H1 (cell line): Measurements from ENCODE around the gene ARNT2. TPM values are rescaled to one million over a fixed set of nuclear protein-coding genes. Genes with fewer than 3 reads are reported as not detected.
"Not testable (repeated sequence)": the region's sequence is repeated elsewhere in the genome, so short reads cannot be mapped to it uniquely, and the experiment has no call there.

Experiments used
- CTCF ChIA-PET: fragments of 300-600 bp; sonication (Branson Sonifier 250); formaldehyde crosslinking; loops from one replicate; lab custom pipeline; 2021; ENCODE audit not compliant: partially characterized antibody; lab: Charles Lee
- POLR2A ChIA-PET: fragments of 300-600 bp; sonication (Branson Sonifier 250); formaldehyde crosslinking; loops from one replicate; lab custom pipeline; 2021; ENCODE audit warnings: inconsistent platforms; ENCODE audit not compliant: partially characterized antibody; lab: Charles Lee
- DNase-seq, 2 experiments: peaks; one replicate each; pipeline versions ENCODE4 v3.0.0 to v3.0.0-alpha.2; 2010 to 2022; ENCODE audit warnings: low spot score in 2 of 2, low read depth in 1 of 2, mixed read lengths in 1 of 2
- FAIRE-seq: peaks from 2 replicates; lab custom pipeline; 2011; peaks lifted over from hg19 to GRCh38; lab: Jason Lieb, UNC
- H2AFZ ChIP-seq: 2 replicates; pipeline ENCODE4 v1.8.1; 2012; ENCODE audit warnings: low read length, inconsistent platforms
- H2AK5ac ChIP-seq: 2 replicates; pipeline ENCODE4 v1.6.1; 2013; ENCODE audit warnings: low read depth, low read length
- H2BK120ac ChIP-seq: replicated peaks from 2 replicates; pipeline ENCODE3; 2013; ENCODE audit warnings: low read depth, low read length, inconsistent platforms
- H2BK12ac ChIP-seq: 2 replicates; pipeline ENCODE4 v1.6.1; 2013; ENCODE audit warnings: low read depth, low read length
- H2BK15ac ChIP-seq: 2 replicates; pipeline ENCODE4 v1.6.1; 2013; ENCODE audit warnings: low read length
- H2BK20ac ChIP-seq: 2 replicates; pipeline ENCODE4 v1.6.1; 2013; ENCODE audit warnings: low read length
- H2BK5ac ChIP-seq: 2 replicates; pipeline ENCODE4 v1.6.1; 2013; ENCODE audit warnings: low read depth, low read length
- H3K14ac ChIP-seq: 2 replicates; pipeline ENCODE4 v1.6.1; 2013; ENCODE audit warnings: inconsistent platforms; ENCODE audit not compliant: insufficient read length
- H3K18ac ChIP-seq: 2 replicates; pipeline ENCODE4 v1.6.1; 2013; ENCODE audit warnings: low read length; ENCODE audit errors: extremely low read depth
- H3K23ac ChIP-seq: 2 replicates; pipeline ENCODE4 v1.6.1; 2013; ENCODE audit warnings: inconsistent platforms; ENCODE audit not compliant: insufficient read length
- H3K23me2 ChIP-seq: 2 replicates; pipeline ENCODE4 v1.6.1; 2013; ENCODE audit warnings: low read depth, low read length
- H3K27ac ChIP-seq: 2 replicates; pipeline ENCODE4 v1.6.1; 2011; ENCODE audit warnings: low read depth, low read length, inconsistent platforms
- H3K27me3 ChIP-seq, 4 experiments: replicated peaks in 1 of 4; 1 replicate in 1 of 4; 2 replicates in 3 of 4; pipeline versions ENCODE4 v1.6.1 to v1.8.1; 2011 to 2013; ENCODE audit warnings: low read length in 3 of 4, mild to moderate bottlenecking in 3 of 4, inconsistent platforms in 2 of 4, mixed read lengths in 2 of 4, moderate library complexity in 1 of 4; ENCODE audit not compliant: control insufficient read depth in 3 of 4, insufficient read depth in 3 of 4; ENCODE audit errors: extremely low read depth in 1 of 4
- H3K36me3 ChIP-seq, 4 experiments: 2 replicates each; pipeline versions ENCODE4 v1.6.1 to v1.8.1; 2011 to 2013; ENCODE audit warnings: mild to moderate bottlenecking in 4 of 4, low read length in 3 of 4, moderate library complexity in 2 of 4, control low read depth in 1 of 4, inconsistent platforms in 1 of 4; ENCODE audit not compliant: insufficient read depth in 4 of 4, control insufficient read depth in 2 of 4
- H3K4ac ChIP-seq: replicated peaks from 2 replicates; pipeline ENCODE3; 2013; ENCODE audit warnings: low read length, low read depth, mixed read lengths, inconsistent platforms; ENCODE audit not compliant: insufficient read length
- H3K4me1 ChIP-seq, 4 experiments: replicated peaks in 1 of 4; 1 replicate in 1 of 4; 2 replicates in 3 of 4; pipeline versions ENCODE4 v1.6.1 to v1.8.1; 2011 to 2013; ENCODE audit warnings: low read length in 3 of 4, inconsistent platforms in 2 of 4, mixed read lengths in 1 of 4; ENCODE audit not compliant: insufficient read depth in 4 of 4, control insufficient read depth in 3 of 4
- H3K4me2 ChIP-seq, 2 experiments: 2 replicates each; pipeline versions ENCODE4 v1.6.1 to v1.8.1; 2011 to 2013; ENCODE audit warnings: low read depth in 2 of 2, low read length in 2 of 2, control low read depth in 1 of 2, inconsistent platforms in 1 of 2, mild to moderate bottlenecking in 1 of 2; ENCODE audit not compliant: insufficient read depth in 1 of 2
- H3K4me3 ChIP-seq, 4 experiments: fragments of 200-600, 300-600 bp in 1 of 4; sonication (generic), shearing (Covaris generic), sonication (Bioruptor Twin) in 1 of 4; 2 replicates each; pipeline versions ENCODE4 v1.5.1 to v1.8.1; 2011 to 2016; ENCODE audit warnings: low read length in 4 of 4, low read depth in 3 of 4, control low read depth in 2 of 4, inconsistent platforms in 2 of 4, mild to moderate bottlenecking in 2 of 4, mixed read lengths in 1 of 4, moderate library complexity in 1 of 4; ENCODE audit not compliant: insufficient read depth in 2 of 4; ENCODE audit errors: extremely low read depth in 1 of 4
- H3K56ac ChIP-seq: replicated peaks from 2 replicates; pipeline ENCODE3; 2013; ENCODE audit warnings: low read depth, mild to moderate bottlenecking, mixed read lengths, low read length, inconsistent platforms; ENCODE audit not compliant: insufficient read length
- H3K79me1 ChIP-seq: 2 replicates; pipeline ENCODE4 v1.6.1; 2013; ENCODE audit warnings: low read depth, low read length, control low read depth
- H3K79me2 ChIP-seq, 2 experiments: 2 replicates each; pipeline versions ENCODE4 v1.6.1 to v1.8.1; 2012 to 2013; ENCODE audit warnings: low read length in 2 of 2, mild to moderate bottlenecking in 2 of 2, inconsistent platforms in 1 of 2; ENCODE audit not compliant: insufficient read depth in 2 of 2, control insufficient read depth in 1 of 2
- H3K9ac ChIP-seq, 4 experiments: replicated peaks in 1 of 4; 1 replicate in 1 of 4; 2 replicates in 3 of 4; pipeline versions ENCODE4 v1.6.1 to v1.8.1; 2011 to 2013; ENCODE audit warnings: low read depth in 3 of 4, low read length in 3 of 4, control low read depth in 2 of 4, mild to moderate bottlenecking in 2 of 4, moderate library complexity in 2 of 4, inconsistent platforms in 1 of 4; ENCODE audit errors: extremely low read depth in 1 of 4
- H3K9me3 ChIP-seq, 2 experiments: 2 replicates each; pipeline versions ENCODE4 v1.6.1 to v1.8.1; 2012 to 2013; ENCODE audit warnings: mild to moderate bottlenecking in 2 of 2, moderate library complexity in 2 of 2, control low read depth in 1 of 2, inconsistent platforms in 1 of 2, low read depth in 1 of 2, low read length in 1 of 2, mixed read lengths in 1 of 2; ENCODE audit not compliant: insufficient read depth in 2 of 2
- H4K20me1 ChIP-seq, 2 experiments: replicated peaks in 1 of 2; 2 replicates each; pipeline versions ENCODE3 to v1.8.1; 2011 to 2013; ENCODE audit warnings: inconsistent platforms in 2 of 2, low read length in 2 of 2, mild to moderate bottlenecking in 1 of 2; ENCODE audit not compliant: insufficient read depth in 2 of 2, control insufficient read depth in 1 of 2
- H4K5ac ChIP-seq: 2 replicates; pipeline ENCODE4 v1.6.1; 2013; ENCODE audit warnings: low read length, low read depth, mixed read lengths, inconsistent platforms; ENCODE audit not compliant: insufficient read length
- H4K8ac ChIP-seq: 2 replicates; pipeline ENCODE4 v1.8.0; 2013; ENCODE audit warnings: mild to moderate bottlenecking, moderate library complexity, low read length, inconsistent platforms; ENCODE audit not compliant: insufficient read depth; ENCODE audit errors: extremely low read depth
- H4K91ac ChIP-seq: replicated peaks from 2 replicates; pipeline ENCODE3; 2013; ENCODE audit warnings: low read length, mixed read lengths, inconsistent platforms; ENCODE audit not compliant: insufficient read length
- NANOG ChIP-seq: IDR thresholded peaks from 2 replicates; pipeline ENCODE4 v1.6.1; 2011; ENCODE audit warnings: low read length, low read depth, mild to moderate bottlenecking, inconsistent platforms; ENCODE audit not compliant: insufficient read depth, poor library complexity, severe bottlenecking
- TAF7 ChIP-seq: optimal IDR thresholded peaks from 2 replicates; pipeline ENCODE3; 2011; ENCODE audit warnings: low read depth, mild to moderate bottlenecking, inconsistent platforms, low read length, moderate library complexity, borderline replicate concordance
- USF2 ChIP-seq: IDR thresholded peaks from 2 replicates; pipeline ENCODE4 v1.6.1; 2011; ENCODE audit warnings: low read length, improper control_type of control experiment
- WGBS, 2 experiments: shearing (Covaris generic) in 1 of 2; methylation state at CpG; one replicate each; pipeline versions ENCODE4 v1.1.6 to v1.1.7; 2013 to 2015; ENCODE audit warnings: low lambda C conversion rate in 2 of 2, mixed read lengths in 2 of 2, inconsistent platforms in 1 of 2, low coverage in 1 of 2, missing lambda C conversion rate in 1 of 2; ENCODE audit not compliant: insufficient replicate concordance in 2 of 2, insufficient coverage in 1 of 2, insufficient read length in 1 of 2; ENCODE audit errors: extremely low coverage in 1 of 2, missing lambda C conversion rate in 1 of 2; 5-methylcytosine and 5-hydroxymethylcytosine counted together
- polyA plus RNA-seq, 7 experiments: library from polyadenylated mRNA; depleted of rRNA in 3 of 7; stranded (reverse) in 5 of 7; unstranded in 2 of 7; fragments of >200 nt in 5 of 7; fragments of 200-250 nt in 2 of 7; gene quantifications; 1 replicate in 5 of 7; 2 replicates in 1 of 7; 4 replicates in 1 of 7; pipeline versions ENCODE4 v1.2.1 to v1.2.3, GENCODE V29; 2011 to 2013; ENCODE audit warnings: missing spikeins in 2 of 7, mixed read lengths in 2 of 7
- total RNA-seq: library from RNA; stranded (reverse); fragmentation: NEBNext Ultra II Directional; extraction: Animal tissue kit (Norgen Biotek cat#: 25700); gene quantifications from 2 replicates; pipeline ENCODE4 v1.2.1, GENCODE V29; 2021

Gene ARNT2
- total and polyA plus RNA-seq, 2 of the 8 experiments (the other 6 are each of a cell fraction or from before 2014, with no cell fraction given): 9.5 to 14.6 TPM

GRCh38 chr15:80509800-80510199, 105.6 kb downstream of the ARNT2 start (continued):
- TF ChIP-seq USF2 (no peak), NANOG (no peak), TAF7 (no peak)

GRCh38 chr15:80510985-80511384, 106.8 kb downstream of the ARNT2 start:
- H4K5ac ChIP-seq, H2BK12ac ChIP-seq, H2AK5ac ChIP-seq, H2AFZ ChIP-seq, H4K91ac ChIP-seq, H3K4me3 ChIP-seq, POLR2A ChIA-PET, H3K36me3 ChIP-seq, H3K79me1 ChIP-seq, H3K14ac ChIP-seq, FAIRE-seq, H3K4me1 ChIP-seq, H3K9me3 ChIP-seq, H2BK120ac ChIP-seq, DNase-seq, H3K27ac ChIP-seq, H2BK20ac ChIP-seq, H3K4me2 ChIP-seq, H2BK15ac ChIP-seq, H3K23me2 ChIP-seq, H3K9ac ChIP-seq, H4K20me1 ChIP-seq, H3K79me2 ChIP-seq, H3K23ac ChIP-seq, H4K8ac ChIP-seq, H3K4ac ChIP-seq, H3K18ac ChIP-seq, H2BK5ac ChIP-seq, H3K27me3 ChIP-seq, H3K56ac ChIP-seq: not testable (repeated sequence)
- WGBS, 2 experiments: 89% methylated on average over 4 of the region's 4 CpGs; no CpG with 5 or more reads in 1 of the 2 experiments
- CTCF ChIA-PET: interaction anchor here (0.9 kb wide), 1 partner anchor 9 kb away, joined by 5 read pairs; no protein-coding TSS in a partner anchor
